Parathyroid adenoma (tissue), 2 donors: ENCODE data around the gene APEX2.

Experiments
- H2AFZ ChIP-seq: fragments of 300-600 bp; sonication (generic); one replicate; pipeline ENCODE4 v1.7.0; 2017; ENCODE audit warnings: antibody characterized with exemption, mild to moderate bottlenecking
- H3K27ac ChIP-seq: fragments of 300-600 bp; sonication (generic); one replicate; pipeline ENCODE4 v1.7.0; 2017
- H3K27me3 ChIP-seq: fragments of 300-600 bp; sonication (generic); one replicate; pipeline ENCODE4 v1.7.0; 2017; ENCODE audit warnings: low read length; ENCODE audit not compliant: control insufficient read depth, insufficient read depth
- H3K36me3 ChIP-seq: fragments of 300-600 bp; sonication (generic); one replicate; pipeline ENCODE4 v1.7.0; 2017; ENCODE audit warnings: low read length; ENCODE audit not compliant: control insufficient read depth, insufficient read depth
- H3K4me1 ChIP-seq: fragments of 300-600 bp; sonication (generic); one replicate; pipeline ENCODE4 v1.7.0; 2017; ENCODE audit warnings: control low read depth
- H3K4me2 ChIP-seq: fragments of 300-600 bp; sonication (generic); one replicate; pipeline ENCODE4 v1.7.0; 2017; ENCODE audit warnings: low read length
- H3K4me3 ChIP-seq: fragments of 300-600 bp; sonication (generic); one replicate; pipeline ENCODE4 v1.7.0; 2017; ENCODE audit warnings: low read depth, low read length
- H3K79me2 ChIP-seq: fragments of 300-600 bp; sonication (generic); one replicate; pipeline ENCODE4 v1.7.0; 2017; ENCODE audit warnings: control low read depth
- H3K9ac ChIP-seq: fragments of 300-600 bp; sonication (generic); one replicate; pipeline ENCODE4 v1.7.0; 2017; ENCODE audit warnings: mild to moderate bottlenecking
- H3K9me3 ChIP-seq: fragments of 300-600 bp; sonication (generic); one replicate; pipeline ENCODE4 v1.7.0; 2017; ENCODE audit warnings: low read length; ENCODE audit not compliant: control insufficient read depth
- CTCF ChIP-seq: fragments of 300-600 bp; sonication (generic); IDR thresholded peaks from one replicate; pipeline ENCODE4 v1.7.0; 2017; ENCODE audit warnings: antibody characterized with exemption, mild to moderate bottlenecking
- donor health status: primary hyperparathyroidism.

Gene APEX2

GRCh38 chrX:55004231-55004630 lies 4.1 kb downstream of the APEX2 start:
- no peaks in the 10 kb centered on the region for H3K4me1 ChIP-seq
- no peak overlapping the region for H3K9ac ChIP-seq
- no peak for TF ChIP-seq CTCF
- no peak overlapping the region for H3K4me2 ChIP-seq
- H3K79me2 ChIP-seq, result no peaks in the 10 kb centered on the region
- H3K9me3 ChIP-seq, result no peaks in the 10 kb centered on the region
- H3K4me3 ChIP-seq, result no peak overlapping the region
- no peak overlapping the region for H3K27ac ChIP-seq
- no peaks in the 10 kb centered on the region for H3K36me3 ChIP-seq
- H2AFZ ChIP-seq, result no peak overlapping the region
- no peaks in the 10 kb centered on the region for H3K27me3 ChIP-seq

GRCh38 chrX:55005256-55005655 lies 5.1 kb downstream of the APEX2 start:
- Histone ChIP-seq H3K79me2 (no peaks in the 10 kb centered on the region), H3K4me3 (no peak overlapping the region), H3K4me1 (no peaks in the 10 kb centered on the region), H3K36me3 (no peaks in the 10 kb centered on the region), H3K27ac (no peak overlapping the region), H3K27me3 (no peaks in the 10 kb centered on the region), H3K9ac (no peak overlapping the region), H3K9me3 (no peaks in the 10 kb centered on the region), H2AFZ (no peak overlapping the region), H3K4me2 (no peak overlapping the region)
- no peak for TF ChIP-seq CTCF

GRCh38 chrX:55006827-55007621 lies 6.9 kb downstream of the APEX2 start:
- H3K4me3 ChIP-seq, result no peak overlapping the region
- no peak for TF ChIP-seq CTCF
- H2AFZ ChIP-seq, result no peak overlapping the region
- no peak overlapping the region for H3K4me2 ChIP-seq
- H3K9ac ChIP-seq, result no peak overlapping the region
- H3K27ac ChIP-seq, result no peak overlapping the region
- no peaks in the 10 kb centered on the region for H3K9me3 ChIP-seq
- H3K79me2 ChIP-seq, result no peaks in the 10 kb centered on the region
- H3K27me3 ChIP-seq, result no peaks in the 10 kb centered on the region
- H3K36me3 ChIP-seq, result no peaks in the 10 kb centered on the region
- no peaks in the 10 kb centered on the region for H3K4me1 ChIP-seq

GRCh38 chrX:55007656-55008055 lies 7.5 kb downstream of the APEX2 start:
- no peaks in the 10 kb centered on the region for H3K36me3 ChIP-seq
- no peak overlapping the region for H3K4me3 ChIP-seq
- no peaks in the 10 kb centered on the region for H3K79me2 ChIP-seq
- H2AFZ ChIP-seq, result no peak overlapping the region
- H3K27me3 ChIP-seq, result no peaks in the 10 kb centered on the region
- no peak overlapping the region for H3K4me2 ChIP-seq
- H3K4me1 ChIP-seq, result no peaks in the 10 kb centered on the region
- no peak overlapping the region for H3K9ac ChIP-seq
- H3K9me3 ChIP-seq, result no peaks in the 10 kb centered on the region
- H3K27ac ChIP-seq, result no peak overlapping the region
- TF ChIP-seq CTCF, result no peak
